IMR-90 (cell line): ENCODE measurements around the gene GPT2. TPM values are rescaled to one million over a fixed set of nuclear protein-coding genes. Genes with fewer than 3 reads are reported as not detected.

ENCODE experiments used
- ATAC-seq: fragments of 200-7000 bp; cut with Tn5 transposase; 2 replicates; pipeline ENCODE4 v1.9.1; 2020; ENCODE audit warnings: low read depth, mild to moderate bottlenecking, moderate library complexity
- BruUV-seq: library from RNA; stranded (reverse); fragments of 400-500 nt; replicated peaks from 2 replicates; lab custom pipeline; 2021; lab: Mats Ljungman, UMichigan
- CTCF ChIA-PET: fragments of 300-600 bp; formaldehyde crosslinking; extraction: SDS; loops from one replicate; lab custom pipeline; 2021; ENCODE audit warnings: antibody characterized with exemption; lab: Yijun Ruan, JAX
- POLR2A ChIA-PET: fragments of 300-600 bp; sonication (Branson Sonifier 250); formaldehyde crosslinking; loops from one replicate; lab custom pipeline; 2022; ENCODE audit warnings: antibody characterized with exemption; ENCODE audit not compliant: unreplicated experiment; lab: Charles Lee
- DNase-seq: peaks from one replicate; pipeline ENCODE4 v3.0.0; 2013
- H2AFZ ChIP-seq: replicated peaks from 2 replicates; pipeline ENCODE3; 2013; ENCODE audit warnings: low read length, mild to moderate bottlenecking; ENCODE audit not compliant: poor library complexity
- H2AK5ac ChIP-seq: 2 replicates; pipeline ENCODE4 v1.6.1; 2013; ENCODE audit warnings: low read depth, low read length, inconsistent platforms
- H2AK9ac ChIP-seq: replicated peaks from 2 replicates; pipeline ENCODE3; 2013; ENCODE audit warnings: mild to moderate bottlenecking, low read depth, low read length, moderate library complexity; ENCODE audit not compliant: poor library complexity
- H2BK120ac ChIP-seq: 2 replicates; pipeline ENCODE4 v1.6.1; 2013; ENCODE audit warnings: low read depth, low read length, inconsistent platforms
- H2BK15ac ChIP-seq: 3 replicates; pipeline ENCODE4 v1.6.1; 2013; ENCODE audit warnings: low read depth, low read length, inconsistent platforms
- H2BK20ac ChIP-seq: 2 replicates; pipeline ENCODE4 v1.6.1; 2013; ENCODE audit warnings: low read depth, mild to moderate bottlenecking, inconsistent platforms, low read length, moderate library complexity
- H2BK5ac ChIP-seq: 2 replicates; pipeline ENCODE4 v1.6.1; 2013; ENCODE audit warnings: mild to moderate bottlenecking, low read depth, low read length, inconsistent platforms; ENCODE audit not compliant: poor library complexity, severe bottlenecking
- H3K14ac ChIP-seq: replicated peaks from 2 replicates; pipeline ENCODE4 v1.6.1; 2013; ENCODE audit warnings: low read depth, low read length, inconsistent platforms
- H3K18ac ChIP-seq: 2 replicates; pipeline ENCODE4 v1.6.1; 2013; ENCODE audit warnings: low read depth, low read length, control low read depth
- H3K23ac ChIP-seq: 2 replicates; pipeline ENCODE4 v1.6.1; 2013; ENCODE audit warnings: low read depth, low read length, inconsistent platforms
- H3K27ac ChIP-seq: 2 replicates; pipeline ENCODE4 v1.5.1; 2013; ENCODE audit warnings: mild to moderate bottlenecking, control low read depth, low read length; ENCODE audit not compliant: insufficient read depth
- H3K27me3 ChIP-seq: 2 replicates; pipeline ENCODE4 v1.6.1; 2013; ENCODE audit warnings: low read length; ENCODE audit not compliant: control insufficient read depth, insufficient read depth
- H3K36me3 ChIP-seq: 2 replicates; pipeline ENCODE4 v1.6.1; 2013; ENCODE audit warnings: low read length, mixed read lengths; ENCODE audit not compliant: control insufficient read depth, insufficient read depth
- H3K4ac ChIP-seq: 2 replicates; pipeline ENCODE4 v1.6.1; 2013; ENCODE audit warnings: low read depth, low read length, inconsistent platforms
- H3K4me1 ChIP-seq: 2 replicates; pipeline ENCODE4 v1.6.1; 2013; ENCODE audit warnings: low read length, mixed read lengths; ENCODE audit not compliant: control insufficient read depth, insufficient read depth
- H3K4me2 ChIP-seq: 2 replicates; pipeline ENCODE4 v1.6.1; 2013; ENCODE audit warnings: low read depth, mild to moderate bottlenecking, control low read depth, low read length, moderate library complexity
- H3K4me3 ChIP-seq: 2 replicates; pipeline ENCODE4 v1.5.1; 2013; ENCODE audit warnings: low read depth, mild to moderate bottlenecking, control low read depth, low read length, moderate library complexity; ENCODE audit not compliant: insufficient read depth
- H3K56ac ChIP-seq: 2 replicates; pipeline ENCODE4 v1.6.1; 2013; ENCODE audit warnings: low read length, inconsistent platforms; ENCODE audit not compliant: insufficient read depth; ENCODE audit errors: extremely low read depth
- H3K79me1 ChIP-seq, 2 experiments: 2 replicates each; pipeline ENCODE4 v1.6.1; 2013; ENCODE audit warnings: low read length in 2 of 2, inconsistent platforms in 1 of 2, low read depth in 1 of 2
- H3K9ac ChIP-seq: 2 replicates; pipeline ENCODE4 v1.6.1; 2013; ENCODE audit warnings: low read depth, low read length, control low read depth
- H3K9me1 ChIP-seq: 2 replicates; pipeline ENCODE4 v1.6.1; 2013; ENCODE audit warnings: low read length, inconsistent platforms; ENCODE audit not compliant: insufficient read depth
- H3K9me3 ChIP-seq: 2 replicates; pipeline ENCODE4 v1.6.1; 2013; ENCODE audit warnings: low read length; ENCODE audit not compliant: control insufficient read depth, insufficient read depth
- H4K20me1 ChIP-seq: 2 replicates; pipeline ENCODE4 v1.6.1; 2013; ENCODE audit warnings: low read length, inconsistent platforms; ENCODE audit not compliant: insufficient read depth
- H4K5ac ChIP-seq: 2 replicates; pipeline ENCODE4 v1.6.1; 2013; ENCODE audit warnings: mild to moderate bottlenecking, low read depth, low read length, control low read depth
- H4K8ac ChIP-seq, 2 experiments: 2 replicates each; pipeline ENCODE4 v1.6.1; 2013; ENCODE audit warnings: low read depth in 2 of 2, low read length in 2 of 2, control low read depth in 1 of 2, inconsistent platforms in 1 of 2
- H4K91ac ChIP-seq: 2 replicates; pipeline ENCODE4 v1.6.1; 2013; ENCODE audit warnings: low read depth, low read length, inconsistent platforms; ENCODE audit not compliant: insufficient read depth
- MXI1 ChIP-seq: IDR thresholded peaks from 2 replicates; pipeline ENCODE4 v1.6.1; 2012; ENCODE audit warnings: low read depth, mild to moderate bottlenecking, low read length, moderate library complexity, borderline replicate concordance
- NFE2L2 ChIP-seq: fragments of 150-350 bp; IDR thresholded peaks from 2 replicates; pipeline ENCODE4 v1.6.1; 2016; ENCODE audit warnings: low read depth, mild to moderate bottlenecking, low read length
- RAD21 ChIP-seq: IDR thresholded peaks from 2 replicates; pipeline ENCODE4 v1.6.1; 2012; ENCODE audit warnings: low read length, improper control_type of control experiment
- RFX5 ChIP-seq: IDR thresholded peaks from 2 replicates; pipeline ENCODE4 v1.8.0; 2012; ENCODE audit warnings: low read depth, mild to moderate bottlenecking, low read length, moderate library complexity
- SMC3 ChIP-seq: fragments of 150-350 bp; IDR thresholded peaks from 2 replicates; pipeline ENCODE4 v1.6.1; 2016; ENCODE audit warnings: low read depth, mild to moderate bottlenecking, antibody characterized with exemption, low read length, moderate library complexity
- WGBS, 2 experiments: methylation state at CpG; one replicate each; pipeline versions ENCODE4 v1.1.5 to v1.1.7; 2013; ENCODE audit warnings: missing lambda C conversion rate in 2 of 2; ENCODE audit not compliant: insufficient read length in 1 of 2; ENCODE audit errors: extremely low coverage in 2 of 2; 5-methylcytosine and 5-hydroxymethylcytosine counted together
- dilution Hi-C: fragments of 300-500 bp; cut with HindIII; formaldehyde crosslinking; loops from one replicate; pipeline ENCODE4 v1.14.3; 2018; ENCODE audit warnings: low sequenced_read_pairs; ENCODE audit not compliant: unreplicated experiment
- in situ Hi-C: fragments of 300-500 bp; cut with MboI; formaldehyde crosslinking; loops from 3 replicates; pipeline ENCODE4 v1.14.3; 2019; ENCODE audit warnings: low sequenced_read_pairs, inconsistent platforms, mixed read lengths
- intact Hi-C: fragments of 100-400 bp; cut with micrococcal nuclease; formaldehyde crosslinking; loops from 2 replicates; pipeline ENCODE4 v1.10.0; 2022
- polyA plus RNA-seq, 3 experiments: library from polyadenylated mRNA; depleted of rRNA; stranded (reverse); fragments of >200 nt; gene quantifications; 2 replicates each; pipeline ENCODE4 v1.2.3, GENCODE V29; 2012; ENCODE audit warnings: low replicate concordance in 1 of 3
- total RNA-seq: library from RNA; depleted of rRNA; stranded (reverse); fragments of >200 nt; gene quantifications from 2 replicates; pipeline ENCODE4 v1.2.3, GENCODE V29; 2012

Gene GPT2
- total and polyA plus RNA-seq, 2 of the 4 experiments (the other 2 are of a cell fraction) = 26.4 to 31.5 TPM

- Histone ChIP-seq H3K9ac (no peak overlapping the region), H3K79me1 (peaks cover 0 to 9% of the 10 kb centered on the region in 2 experiments; a peak in 3 of 4 replicates), H2AK5ac (no peak overlapping the region), H3K27ac (no peak overlapping the region), H3K9me3 (no peaks in the 10 kb centered on the region), H3K56ac (no peak overlapping the region), H4K91ac (no peak overlapping the region), H3K4me1 (no peaks in the 10 kb centered on the region), H3K9me1 (peaks cover 9% of the 10 kb centered on the region), H3K14ac (no peak overlapping the region), H2BK120ac (no peak overlapping the region), H2AFZ (no peak overlapping the region), H2BK15ac (no peak overlapping the region), H3K4me2 (no peak overlapping the region), H4K5ac (no peak overlapping the region), H3K18ac (no peak overlapping the region), H3K4ac (no peak overlapping the region), H3K23ac (no peak overlapping the region), H3K27me3 (no peaks in the 10 kb centered on the region), H4K20me1 (peaks cover 5% of the 10 kb centered on the region), H2BK20ac (no peak overlapping the region), H3K4me3 (no peak overlapping the region), H4K8ac (no peak overlapping the region), H2AK9ac (no peak overlapping the region), H2BK5ac (no peak overlapping the region), H3K36me3 (peaks cover 73% of the 10 kb centered on the region)
- CTCF ChIA-PET = interaction anchor here (0.5 kb wide), 1 partner anchor 12 kb away, joined by 3 read pairs; no protein-coding TSS in a partner anchor
- 68% methylated on average over 5 of the region's 9 CpGs; no CpG with 5 or more reads in 1 of the 2 experiments for WGBS, 2 experiments
- ATAC-seq = no peak
- POLR2A ChIA-PET = no interaction called here
- in situ Hi-C loops = loop anchor here (10.0 kb wide), 1 partner anchor 246 kb away; no protein-coding TSS in a partner anchor
- TF ChIP-seq RFX5 = no peak
- TF ChIP-seq RAD21 = no peak
- TF ChIP-seq SMC3 = no peak
- TF ChIP-seq MXI1 = no peak
- TF ChIP-seq NFE2L2 = no peak
- no peak for DNase-seq
- dilution Hi-C loops = no loop called here
- no TSS peak for BruUV-seq
- intact Hi-C loops = no loop called here
Observed at GRCh38 chr16:46920402-46921068, 36.4 kb downstream of the GPT2 start.
